ENCODE measurements around the gene IFNAR2.

IFNAR2 gene

GRCh38 chr21:33258475-33258874, 28.7 kb downstream of the IFNAR2 start:
- POLR2A ChIA-PET: no interaction called here
- H3K9me3 ChIP-seq (ENCODE audit: control insufficient read depth, insufficient read depth, low read depth, low read length): no peaks in the 10 kb centered on the region
- peaks cover 4 to 62% of the 10 kb centered on the region in 2 experiments; a peak in 2 of 3 replicates for H3K36me3 ChIP-seq (ENCODE audit: control insufficient read depth in 2 of 2, insufficient read depth in 1 of 2, low read length in 2 of 2)
- no peaks in the 10 kb centered on the region for H3K4me1 ChIP-seq (ENCODE audit: control insufficient read depth, insufficient read depth, low read length)
- H3K4me3 ChIP-seq (ENCODE audit: low read depth, low read length): no peak overlapping the region
- CTCF ChIA-PET: no interaction called here
- no peak overlapping the region for H3K27ac ChIP-seq (ENCODE audit: extremely low read depth, low read depth, low read length)
- TF ChIP-seq, protein P1, sequence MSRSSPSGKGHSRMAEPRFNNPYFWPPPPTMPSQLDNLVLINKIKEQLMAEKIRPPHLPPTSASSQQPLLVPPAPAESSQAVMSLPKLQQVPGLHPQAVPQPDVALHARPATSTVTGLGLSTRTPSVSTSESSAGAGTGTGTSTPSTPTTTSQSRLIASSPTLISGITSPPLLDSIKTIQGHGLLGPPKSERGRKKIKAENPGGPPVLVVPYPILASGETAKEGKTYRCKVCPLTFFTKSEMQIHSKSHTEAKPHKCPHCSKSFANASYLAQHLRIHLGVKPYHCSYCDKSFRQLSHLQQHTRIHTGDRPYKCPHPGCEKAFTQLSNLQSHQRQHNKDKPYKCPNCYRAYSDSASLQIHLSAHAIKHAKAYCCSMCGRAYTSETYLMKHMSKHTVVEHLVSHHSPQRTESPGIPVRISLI (tag by site-specific recombination; IDR thresholded peaks at IDR 0.05): no peak
- TF ChIP-seq ZNF585B (tag by site-specific recombination; IDR thresholded peaks at IDR 0.05): no peak

DNA sequence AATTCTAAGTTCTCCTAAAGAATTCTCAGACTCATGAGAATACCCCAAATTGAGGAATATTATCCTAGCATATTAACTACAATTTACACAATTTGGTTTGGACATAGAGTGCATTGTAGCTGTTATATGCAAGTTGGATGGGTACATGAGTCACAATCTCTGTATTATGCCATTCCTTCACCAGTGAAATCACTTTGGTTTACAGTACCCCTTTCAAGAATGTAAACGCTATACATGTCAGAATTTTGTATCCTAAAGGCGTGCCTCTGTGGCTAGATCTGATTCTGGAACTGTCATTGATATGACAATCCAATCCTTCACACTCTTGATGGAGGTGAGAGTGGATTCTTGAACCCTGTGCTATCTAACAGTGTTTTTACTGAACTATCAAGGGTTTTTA, 29.7 kb downstream of the IFNAR2 start:
- TF ChIP-seq, protein P2, sequence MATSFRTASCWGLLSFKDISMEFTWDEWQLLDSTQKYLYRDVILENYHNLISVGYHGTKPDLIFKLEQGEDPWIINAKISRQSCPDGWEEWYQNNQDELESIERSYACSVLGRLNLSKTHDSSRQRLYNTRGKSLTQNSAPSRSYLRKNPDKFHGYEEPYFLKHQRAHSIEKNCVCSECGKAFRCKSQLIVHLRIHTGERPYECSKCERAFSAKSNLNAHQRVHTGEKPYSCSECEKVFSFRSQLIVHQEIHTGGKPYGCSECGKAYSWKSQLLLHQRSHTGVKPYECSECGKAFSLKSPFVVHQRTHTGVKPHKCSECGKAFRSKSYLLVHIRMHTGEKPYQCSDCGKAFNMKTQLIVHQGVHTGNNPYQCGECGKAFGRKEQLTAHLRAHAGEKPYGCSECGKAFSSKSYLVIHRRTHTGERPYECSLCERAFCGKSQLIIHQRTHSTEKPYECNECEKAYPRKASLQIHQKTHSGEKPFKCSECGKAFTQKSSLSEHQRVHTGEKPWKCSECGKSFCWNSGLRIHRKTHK (tag by site-specific recombination; IDR thresholded peaks at IDR 0.05): no peak
- no peak for TF ChIP-seq ZNF239 (tag by site-specific recombination; IDR thresholded peaks at IDR 0.05)
- TF ChIP-seq ZNF677 (tag by site-specific recombination; IDR thresholded peaks at IDR 0.05): no peak
- TF ChIP-seq ZNF280D (tag by site-specific recombination; IDR thresholded peaks at IDR 0.05): no peak
- no peak for TF ChIP-seq ZNF777 (tag by site-specific recombination; IDR thresholded peaks at IDR 0.05; ENCODE audit: borderline replicate concordance)
- Histone ChIP-seq H3K27ac (ENCODE audit: extremely low read depth, low read depth, low read length) (no peak overlapping the region), H3K36me3 (ENCODE audit: control insufficient read depth in 2 of 2, insufficient read depth in 1 of 2, low read length in 2 of 2) (peaks cover 4 to 54% of the 10 kb centered on the region in 2 experiments; a peak in 2 of 3 replicates), H3K4me3 (ENCODE audit: low read depth, low read length) (no peak overlapping the region), H3K9me3 (ENCODE audit: control insufficient read depth, insufficient read depth, low read depth, low read length) (no peaks in the 10 kb centered on the region), H3K4me1 (ENCODE audit: control insufficient read depth, insufficient read depth, low read length) (no peaks in the 10 kb centered on the region)
- POLR2A ChIA-PET: no interaction called here
- CTCF ChIA-PET: interaction anchor here (0.6 kb wide), 1 partner anchor 96 kb away, joined by 3 read pairs; no protein-coding TSS in a partner anchor

DNA sequence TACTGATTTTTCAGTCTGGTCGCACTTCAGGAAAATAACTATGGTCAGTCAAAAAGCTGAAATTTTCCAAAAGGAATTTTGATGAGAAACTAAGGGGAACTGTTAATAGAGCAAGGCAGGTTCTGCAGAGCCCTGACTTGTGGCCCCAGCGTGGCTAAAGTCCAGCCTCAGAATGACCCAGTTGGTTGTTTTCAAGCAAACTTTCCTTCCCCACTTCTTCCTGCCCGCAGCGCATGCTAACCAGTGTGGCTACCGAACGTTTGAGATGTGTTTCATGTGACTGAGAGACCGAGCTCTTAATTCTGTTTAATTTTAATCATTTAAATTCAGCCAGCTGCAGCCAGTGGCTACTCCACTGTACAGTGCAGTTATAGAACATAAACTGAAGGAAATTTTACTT, 30.3 kb downstream of the IFNAR2 start:
- no peak for TF ChIP-seq ZNF248 (tag by site-specific recombination; IDR thresholded peaks at IDR 0.05)
- no peak for TF ChIP-seq ZNF677 (tag by site-specific recombination; IDR thresholded peaks at IDR 0.05)
- no peak for TF ChIP-seq TCF7L2 (IDR thresholded peaks at IDR 0.05; ENCODE audit: borderline replicate concordance, low read depth, low read length)
- no peak for TF ChIP-seq PRDM1 (tag by site-specific recombination; IDR thresholded peaks at IDR 0.05)
- no peak for TF ChIP-seq KLF7 (tag by site-specific recombination; IDR thresholded peaks at IDR 0.05; ENCODE audit: borderline replicate concordance)
- no peak for TF ChIP-seq ZNF785 (tag by site-specific recombination; IDR thresholded peaks at IDR 0.05)
- no peak for TF ChIP-seq ZNF324 (tag by site-specific recombination; IDR thresholded peaks at IDR 0.05)
- CTCF ChIA-PET: no interaction called here
- Histone ChIP-seq H3K4me1 (ENCODE audit: control insufficient read depth, insufficient read depth, low read length) (no peaks in the 10 kb centered on the region), H3K36me3 (ENCODE audit: control insufficient read depth in 2 of 2, insufficient read depth in 1 of 2, low read length in 2 of 2) (peaks cover 4 to 48% of the 10 kb centered on the region in 2 experiments; a peak in 2 of 3 replicates), H3K9me3 (ENCODE audit: control insufficient read depth, insufficient read depth, low read depth, low read length) (no peaks in the 10 kb centered on the region), H3K27ac (ENCODE audit: extremely low read depth, low read depth, low read length) (no peak overlapping the region), H3K4me3 (ENCODE audit: low read depth, low read length) (no peak overlapping the region)
- POLR2A ChIA-PET: no interaction called here
